Gastroesophageal sphincter (tissue), 3 donors: ENCODE measurements around the gene OXER1.

Source experiments
- POLR2A ChIP-seq, 2 donors: fragments of 450-650 bp; IDR thresholded peaks; one replicate each; pipeline ENCODE4 v1.6.1; 2017; ENCODE audit warnings: antibody characterized with exemption in 2 of 2, mild to moderate bottlenecking in 2 of 2, moderate library complexity in 1 of 2
- POLR2AphosphoS5 ChIP-seq: sonication (generic); formaldehyde crosslinking; IDR thresholded peaks from one replicate; pipeline ENCODE4 v1.6.1; 2017; ENCODE audit warnings: antibody characterized with exemption
- TF ChIP-seq, protein P1 (sequence below), 4 experiments: fragments of 200-600 bp in 2 of 4; fragments of 450-650 bp in 2 of 4; sonication (generic) in 1 of 4; IDR thresholded peaks; one replicate each; pipeline ENCODE4 v1.5.1; 2017 to 2019; ENCODE audit warnings: antibody characterized with exemption in 4 of 4, mild to moderate bottlenecking in 2 of 4, moderate library complexity in 2 of 4

DNA sequence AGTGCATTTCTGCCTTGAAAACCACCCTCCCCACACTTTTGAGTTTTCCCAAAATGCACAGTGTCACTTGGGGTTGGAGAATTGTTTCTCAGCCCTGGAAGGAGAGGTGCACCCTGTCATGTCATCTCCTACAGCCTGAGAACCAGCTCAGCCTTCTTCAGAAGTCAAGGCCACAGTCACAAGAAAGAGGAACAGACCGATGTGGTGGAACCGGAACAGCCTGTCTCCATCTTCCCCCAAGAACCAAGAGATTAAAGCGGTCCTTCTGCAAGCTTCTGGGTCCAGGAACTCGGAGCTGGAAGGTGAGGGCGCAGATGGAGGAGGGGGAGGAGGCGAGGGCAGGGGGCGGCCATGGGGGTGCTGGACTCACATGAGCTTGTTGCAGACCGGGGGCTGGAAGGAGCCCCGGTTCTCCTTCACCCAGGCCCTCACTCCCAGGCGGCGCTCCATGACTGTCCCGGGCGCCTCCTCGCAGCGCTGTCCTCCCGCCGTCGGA lies 28.2 kb upstream of the OXER1 start:
- TF ChIP-seq, protein P1, sequence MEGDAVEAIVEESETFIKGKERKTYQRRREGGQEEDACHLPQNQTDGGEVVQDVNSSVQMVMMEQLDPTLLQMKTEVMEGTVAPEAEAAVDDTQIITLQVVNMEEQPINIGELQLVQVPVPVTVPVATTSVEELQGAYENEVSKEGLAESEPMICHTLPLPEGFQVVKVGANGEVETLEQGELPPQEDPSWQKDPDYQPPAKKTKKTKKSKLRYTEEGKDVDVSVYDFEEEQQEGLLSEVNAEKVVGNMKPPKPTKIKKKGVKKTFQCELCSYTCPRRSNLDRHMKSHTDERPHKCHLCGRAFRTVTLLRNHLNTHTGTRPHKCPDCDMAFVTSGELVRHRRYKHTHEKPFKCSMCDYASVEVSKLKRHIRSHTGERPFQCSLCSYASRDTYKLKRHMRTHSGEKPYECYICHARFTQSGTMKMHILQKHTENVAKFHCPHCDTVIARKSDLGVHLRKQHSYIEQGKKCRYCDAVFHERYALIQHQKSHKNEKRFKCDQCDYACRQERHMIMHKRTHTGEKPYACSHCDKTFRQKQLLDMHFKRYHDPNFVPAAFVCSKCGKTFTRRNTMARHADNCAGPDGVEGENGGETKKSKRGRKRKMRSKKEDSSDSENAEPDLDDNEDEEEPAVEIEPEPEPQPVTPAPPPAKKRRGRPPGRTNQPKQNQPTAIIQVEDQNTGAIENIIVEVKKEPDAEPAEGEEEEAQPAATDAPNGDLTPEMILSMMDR (IDR thresholded peaks at IDR 0.05) = no peak
- no peak for TF ChIP-seq POLR2A (IDR thresholded peaks at IDR 0.05)
- no peak for TF ChIP-seq POLR2AphosphoS5
